HUES6 (cell line): ENCODE results near the gene CHRDL2.
A peak's percentile ranks its signal among the peaks of the same experiment; 100 is the strongest.
"Not testable (repeated sequence)": the region's sequence is repeated elsewhere in the genome, so short reads cannot be mapped to it uniquely, and the experiment has no call there.

Source experiments
- H3K27ac ChIP-seq: 2 replicates; pipeline ENCODE4 v1.7.0; 2013; ENCODE audit warnings: low read depth, mild to moderate bottlenecking, low read length, inconsistent platforms
- H3K27me3 ChIP-seq: 2 replicates; pipeline ENCODE4 v1.6.1; 2013; ENCODE audit warnings: low read length; ENCODE audit not compliant: control insufficient read depth, insufficient read depth
- H3K36me3 ChIP-seq: 2 replicates; pipeline ENCODE4 v1.6.1; 2013; ENCODE audit warnings: low read length; ENCODE audit not compliant: control insufficient read depth, insufficient read depth
- H3K4me1 ChIP-seq: 2 replicates; pipeline ENCODE4 v1.6.1; 2013; ENCODE audit warnings: low read length; ENCODE audit not compliant: control insufficient read depth, insufficient read depth
- H3K4me3 ChIP-seq: 2 replicates; pipeline ENCODE4 v1.5.1; 2013; ENCODE audit warnings: low read depth, low read length
- H3K9ac ChIP-seq: one replicate; pipeline ENCODE4 v1.6.1; 2013; ENCODE audit warnings: mild to moderate bottlenecking, low read length
- H3K9me3 ChIP-seq: 2 replicates; pipeline ENCODE4 v1.6.1; 2013; ENCODE audit warnings: low read depth, low read length; ENCODE audit not compliant: control insufficient read depth, insufficient read depth

Gene CHRDL2

GRCh38 chr11:74769055-74769707, 38.0 kb upstream of the CHRDL2 start:
- no peaks in the 10 kb centered on the region for H3K9me3 ChIP-seq
- H3K4me1 ChIP-seq: peaks cover 3% of the 10 kb centered on the region; the same call in 1 of the 2 replicates
- no peaks in the 10 kb centered on the region for H3K36me3 ChIP-seq
- H3K27ac ChIP-seq: no peak overlapping the region
- no peaks in the 10 kb centered on the region for H3K27me3 ChIP-seq
- H3K9ac ChIP-seq: no peak overlapping the region
- H3K4me3 ChIP-seq: no peak overlapping the region

DNA sequence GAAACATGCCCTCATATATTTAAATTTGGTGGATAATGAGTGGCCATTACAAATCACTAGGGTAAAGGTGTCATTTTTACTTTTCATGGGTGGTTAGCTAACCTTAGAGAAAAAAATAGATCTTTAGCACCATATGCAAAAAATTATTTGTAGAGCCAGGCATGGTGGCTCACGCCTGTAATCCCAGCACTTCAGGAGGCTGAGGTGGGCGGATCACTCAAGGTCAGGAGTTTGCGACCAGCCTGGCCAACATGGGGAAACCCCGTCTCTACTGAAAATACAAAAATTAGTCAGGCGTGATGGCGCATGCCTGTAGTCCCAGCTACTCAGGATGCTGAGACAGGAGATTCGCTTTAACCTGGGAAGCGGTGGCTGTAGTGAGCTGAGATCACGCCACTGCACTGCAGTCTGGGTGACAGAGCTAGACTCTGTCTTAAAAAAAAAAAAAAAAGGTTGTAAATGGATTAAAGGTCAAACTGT, 37.0 kb upstream of the CHRDL2 start:
- H3K9me3 ChIP-seq, H3K27me3 ChIP-seq, H3K27ac ChIP-seq: not testable (repeated sequence)

GRCh38 chr11:74766905-74767304, 35.7 kb upstream of the CHRDL2 start:
- Histone ChIP-seq H3K27me3 (no peaks in the 10 kb centered on the region), H3K4me3 (no peak overlapping the region), H3K9ac (no peak overlapping the region), H3K27ac (no peak overlapping the region), H3K4me1 (no peaks in the 10 kb centered on the region), H3K36me3 (no peaks in the 10 kb centered on the region; the same call in 1 of the 2 replicates), H3K9me3 (no peaks in the 10 kb centered on the region)

More for the DNA sequence above, 37.0 kb upstream of the CHRDL2 start:
- not testable (repeated sequence) for H3K36me3 ChIP-seq, H3K9ac ChIP-seq, H3K4me1 ChIP-seq, H3K4me3 ChIP-seq

GRCh38 chr11:74756571-74756970, 25.3 kb upstream of the CHRDL2 start:
- Histone ChIP-seq H3K4me3 (no peak overlapping the region), H3K4me1 (peaks cover 19% of the 10 kb centered on the region), H3K27ac (no peak overlapping the region), H3K9ac (no peak overlapping the region), H3K27me3 (no peaks in the 10 kb centered on the region), H3K36me3 (no peaks in the 10 kb centered on the region), H3K9me3 (peaks cover 3% of the 10 kb centered on the region; the same call in 1 of the 2 replicates)

DNA sequence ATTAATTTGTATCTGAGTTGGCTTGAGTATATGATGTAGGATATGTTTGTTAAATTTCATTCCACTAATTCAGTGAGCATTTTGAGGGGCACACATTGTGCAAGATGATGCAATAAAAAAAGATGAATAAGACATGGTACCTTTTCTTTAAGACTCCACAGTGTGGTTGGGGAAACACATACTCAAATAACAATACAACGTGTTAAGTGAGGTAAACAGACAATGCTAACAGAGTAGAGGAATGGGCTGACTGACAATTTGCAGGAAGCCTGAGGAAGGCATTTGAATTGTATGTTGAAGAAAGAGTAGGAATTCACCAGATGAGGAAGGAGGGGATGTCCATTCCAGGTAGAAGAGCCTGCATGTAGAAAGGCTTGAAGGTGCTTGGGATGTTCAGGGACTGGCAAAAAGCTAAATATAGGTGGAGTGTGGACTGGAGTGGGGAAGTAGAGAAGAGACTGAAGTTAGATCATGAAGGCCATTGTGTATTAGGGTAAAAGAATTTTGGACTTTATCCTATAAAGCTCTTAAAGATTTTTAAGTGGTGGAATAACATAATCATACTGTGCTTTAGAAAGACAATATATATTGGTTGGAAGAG, 24.3 kb upstream of the CHRDL2 start:
- H3K4me1 ChIP-seq: peaks cover 19% of the 10 kb centered on the region
- H3K27me3 ChIP-seq: no peaks in the 10 kb centered on the region
- H3K4me3 ChIP-seq: no peak overlapping the region
- H3K9ac ChIP-seq: no peak overlapping the region
- peaks cover 3% of the 10 kb centered on the region; the same call in 1 of the 2 replicates for H3K9me3 ChIP-seq
- no peaks in the 10 kb centered on the region for H3K36me3 ChIP-seq
- peak overlapping the region; percentile 3; the same call in 1 of the 2 replicates for H3K27ac ChIP-seq

- Histone ChIP-seq H3K4me1 (peaks cover 23% of the 10 kb centered on the region), H3K27ac (0 out of 2 replicates have a peak overlapping the region, but pooled peaks have one; percentile 1), H3K27me3 (no peaks in the 10 kb centered on the region), H3K36me3 (no peaks in the 10 kb centered on the region), H3K9me3 (peaks cover 3% of the 10 kb centered on the region; the same call in 1 of the 2 replicates), H3K9ac (no peak overlapping the region), H3K4me3 (no peak overlapping the region)
Observed at GRCh38 chr11:74754507-74755252, 23.5 kb upstream of the CHRDL2 start.

DNA sequence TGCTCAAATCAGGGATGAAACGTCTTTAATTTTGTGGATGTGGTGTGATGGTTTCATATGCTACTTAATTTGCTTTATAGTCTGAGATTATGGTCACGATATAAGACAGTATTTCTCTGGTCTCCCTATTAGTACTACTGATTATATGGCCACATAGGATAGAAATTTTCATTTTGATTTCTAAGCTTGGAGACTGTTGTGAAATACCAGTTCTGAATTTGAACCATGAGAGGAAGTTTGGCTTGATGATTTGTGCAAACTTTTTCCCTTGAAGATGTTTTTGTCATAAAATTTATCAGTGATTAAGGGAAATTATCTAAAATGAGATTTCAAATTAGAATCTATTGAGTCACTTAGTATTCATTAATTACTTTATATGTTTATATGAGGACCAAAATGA, 20.1 kb upstream of the CHRDL2 start:
- H3K9me3 ChIP-seq: no peaks in the 10 kb centered on the region

GRCh38 chr11:74750598-74750997, 19.4 kb upstream of the CHRDL2 start:
- not testable (repeated sequence) for H3K27ac ChIP-seq, H3K36me3 ChIP-seq, H3K9ac ChIP-seq, H3K9me3 ChIP-seq, H3K4me3 ChIP-seq, H3K27me3 ChIP-seq
- peaks cover 27% of the 10 kb centered on the region for H3K4me1 ChIP-seq

More for the DNA sequence above, 20.1 kb upstream of the CHRDL2 start:
- H3K27me3 ChIP-seq: no peaks in the 10 kb centered on the region
- no peaks in the 10 kb centered on the region for H3K36me3 ChIP-seq
- peaks cover 32% of the 10 kb centered on the region for H3K4me1 ChIP-seq
- H3K27ac ChIP-seq: no peak overlapping the region
- no peak overlapping the region for H3K9ac ChIP-seq
- H3K4me3 ChIP-seq: no peak overlapping the region

GRCh38 chr11:74749965-74750296, 18.7 kb upstream of the CHRDL2 start:
- H3K27me3 ChIP-seq: no peaks in the 10 kb centered on the region
- H3K4me3 ChIP-seq: peak overlapping the region; percentile 89
- H3K9ac ChIP-seq: peak overlapping the region; percentile 91
- H3K36me3 ChIP-seq: no peaks in the 10 kb centered on the region
- H3K27ac ChIP-seq: no peak overlapping the region
- H3K9me3 ChIP-seq: no peaks in the 10 kb centered on the region
- H3K4me1 ChIP-seq: peaks cover 21% of the 10 kb centered on the region

- peak overlapping the region; percentile 91 for H3K9ac ChIP-seq
- peak overlapping the region; percentile 89 for H3K4me3 ChIP-seq
- no peaks in the 10 kb centered on the region for H3K27me3 ChIP-seq
- H3K4me1 ChIP-seq: peaks cover 18% of the 10 kb centered on the region
- no peaks in the 10 kb centered on the region for H3K36me3 ChIP-seq
- no peak overlapping the region for H3K27ac ChIP-seq
- H3K9me3 ChIP-seq: no peaks in the 10 kb centered on the region
Observed at GRCh38 chr11:74749127-74749964, 18.1 kb upstream of the CHRDL2 start.
